ENCODE results near the gene SSH2. TPM values are rescaled to one million over a fixed set of nuclear protein-coding genes. Genes with fewer than 3 reads are reported as not detected.

Gene SSH2
- total and polyA plus RNA-seq, 4 donors: 7.5 to 14.1 (median 11.2) TPM

DNA sequence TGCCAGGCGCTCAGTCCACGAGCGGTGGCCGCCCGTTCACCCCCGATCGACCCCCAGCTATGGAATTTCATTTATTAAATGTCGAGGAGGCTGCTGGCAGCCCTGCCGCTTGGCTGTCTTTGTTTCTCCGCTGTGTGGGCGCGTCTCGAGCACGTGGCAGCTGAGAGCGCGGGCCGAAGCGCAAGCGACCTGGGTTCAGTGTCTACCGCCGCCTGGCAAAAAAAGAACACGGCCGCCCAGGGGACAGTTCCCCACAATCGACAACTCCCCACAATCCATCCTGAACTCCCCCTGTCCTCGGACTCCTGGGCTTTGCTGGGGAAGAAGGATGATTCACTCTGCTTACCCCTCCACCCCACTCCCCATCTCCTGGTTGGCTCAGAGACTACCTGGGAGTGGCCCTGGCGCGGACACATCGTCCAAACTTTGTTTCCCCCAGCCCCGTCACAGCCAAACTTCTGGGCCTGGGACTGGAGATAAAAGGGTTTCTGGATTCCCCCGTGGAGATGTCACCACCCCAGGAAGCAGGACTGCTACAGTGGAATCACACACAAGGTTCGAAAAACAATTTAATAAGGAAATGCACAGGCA is 338.8 kb downstream of the SSH2 start:
- Histone ChIP-seq H3K27ac (ENCODE audit: low read depth in 1 of 2, low read length in 2 of 2) (no peak overlapping the region), H3K36me3 (ENCODE audit: control insufficient read depth in 4 of 4, insufficient read depth in 3 of 4, low read depth in 1 of 4, low read length in 3 of 4) (no peaks in the 10 kb centered on the region), H3K9me3 (ENCODE audit: control insufficient read depth in 4 of 4, low read length in 3 of 4) (no peaks in the 10 kb centered on the region), H3K9ac (ENCODE audit: low read depth in 1 of 2, low read length in 2 of 2) (no peak overlapping the region), H3K27me3 (ENCODE audit: control insufficient read depth in 4 of 4, insufficient read depth in 4 of 4, low read length in 3 of 4) (no peaks in the 10 kb centered on the region), H3K4me3 (ENCODE audit: low read depth in 1 of 3, low read length in 3 of 3) (peak overlapping the region in 1 of 3 donors; percentile 9), H3K4me1 (ENCODE audit: control insufficient read depth in 4 of 4, insufficient read depth in 4 of 4, low read length in 3 of 4) (peaks cover 6 to 61% (median 44%) of the 10 kb centered on the region in 4 donors)
- no peak for TF ChIP-seq RAD21 (IDR thresholded peaks at IDR 0.05)
- TF ChIP-seq, protein P1, sequence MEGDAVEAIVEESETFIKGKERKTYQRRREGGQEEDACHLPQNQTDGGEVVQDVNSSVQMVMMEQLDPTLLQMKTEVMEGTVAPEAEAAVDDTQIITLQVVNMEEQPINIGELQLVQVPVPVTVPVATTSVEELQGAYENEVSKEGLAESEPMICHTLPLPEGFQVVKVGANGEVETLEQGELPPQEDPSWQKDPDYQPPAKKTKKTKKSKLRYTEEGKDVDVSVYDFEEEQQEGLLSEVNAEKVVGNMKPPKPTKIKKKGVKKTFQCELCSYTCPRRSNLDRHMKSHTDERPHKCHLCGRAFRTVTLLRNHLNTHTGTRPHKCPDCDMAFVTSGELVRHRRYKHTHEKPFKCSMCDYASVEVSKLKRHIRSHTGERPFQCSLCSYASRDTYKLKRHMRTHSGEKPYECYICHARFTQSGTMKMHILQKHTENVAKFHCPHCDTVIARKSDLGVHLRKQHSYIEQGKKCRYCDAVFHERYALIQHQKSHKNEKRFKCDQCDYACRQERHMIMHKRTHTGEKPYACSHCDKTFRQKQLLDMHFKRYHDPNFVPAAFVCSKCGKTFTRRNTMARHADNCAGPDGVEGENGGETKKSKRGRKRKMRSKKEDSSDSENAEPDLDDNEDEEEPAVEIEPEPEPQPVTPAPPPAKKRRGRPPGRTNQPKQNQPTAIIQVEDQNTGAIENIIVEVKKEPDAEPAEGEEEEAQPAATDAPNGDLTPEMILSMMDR (IDR thresholded peaks at IDR 0.05; ENCODE audit: low read depth, low read length, missing input control): no peak
- TF ChIP-seq, protein P2, sequence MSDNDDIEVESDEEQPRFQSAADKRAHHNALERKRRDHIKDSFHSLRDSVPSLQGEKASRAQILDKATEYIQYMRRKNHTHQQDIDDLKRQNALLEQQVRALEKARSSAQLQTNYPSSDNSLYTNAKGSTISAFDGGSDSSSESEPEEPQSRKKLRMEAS (IDR thresholded peaks at IDR 0.05): no peak
- TF ChIP-seq, protein P3, sequence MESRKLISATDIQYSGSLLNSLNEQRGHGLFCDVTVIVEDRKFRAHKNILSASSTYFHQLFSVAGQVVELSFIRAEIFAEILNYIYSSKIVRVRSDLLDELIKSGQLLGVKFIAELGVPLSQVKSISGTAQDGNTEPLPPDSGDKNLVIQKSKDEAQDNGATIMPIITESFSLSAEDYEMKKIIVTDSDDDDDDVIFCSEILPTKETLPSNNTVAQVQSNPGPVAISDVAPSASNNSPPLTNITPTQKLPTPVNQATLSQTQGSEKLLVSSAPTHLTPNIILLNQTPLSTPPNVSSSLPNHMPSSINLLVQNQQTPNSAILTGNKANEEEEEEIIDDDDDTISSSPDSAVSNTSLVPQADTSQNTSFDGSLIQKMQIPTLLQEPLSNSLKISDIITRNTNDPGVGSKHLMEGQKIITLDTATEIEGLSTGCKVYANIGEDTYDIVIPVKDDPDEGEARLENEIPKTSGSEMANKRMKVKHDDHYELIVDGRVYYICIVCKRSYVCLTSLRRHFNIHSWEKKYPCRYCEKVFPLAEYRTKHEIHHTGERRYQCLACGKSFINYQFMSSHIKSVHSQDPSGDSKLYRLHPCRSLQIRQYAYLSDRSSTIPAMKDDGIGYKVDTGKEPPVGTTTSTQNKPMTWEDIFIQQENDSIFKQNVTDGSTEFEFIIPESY (IDR thresholded peaks at IDR 0.05): no peak
- TF ChIP-seq YY1 (IDR thresholded peaks at IDR 0.05): no peak
- TF ChIP-seq HNF4G (IDR thresholded peaks at IDR 0.05): no peak
- no peak for TF ChIP-seq GABPA (IDR thresholded peaks at IDR 0.05 in 1 of 2, conservative IDR thresholded peaks at IDR 0.05 in 1 of 2)
- TF ChIP-seq HNF4A (conservative IDR thresholded peaks at IDR 0.05): no peak
- no peak for TF ChIP-seq NR2F2 (IDR thresholded peaks at IDR 0.05)
- TF ChIP-seq, protein P4, sequence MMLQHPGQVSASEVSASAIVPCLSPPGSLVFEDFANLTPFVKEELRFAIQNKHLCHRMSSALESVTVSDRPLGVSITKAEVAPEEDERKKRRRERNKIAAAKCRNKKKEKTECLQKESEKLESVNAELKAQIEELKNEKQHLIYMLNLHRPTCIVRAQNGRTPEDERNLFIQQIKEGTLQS (IDR thresholded peaks at IDR 0.05): no peak
- no peak for TF ChIP-seq RXRA (IDR thresholded peaks at IDR 0.05)
- DNase-seq (ENCODE audit: low spot score): no peak
- WGBS: 16% methylated on average over 31 of the region's 31 CpGs

DNA sequence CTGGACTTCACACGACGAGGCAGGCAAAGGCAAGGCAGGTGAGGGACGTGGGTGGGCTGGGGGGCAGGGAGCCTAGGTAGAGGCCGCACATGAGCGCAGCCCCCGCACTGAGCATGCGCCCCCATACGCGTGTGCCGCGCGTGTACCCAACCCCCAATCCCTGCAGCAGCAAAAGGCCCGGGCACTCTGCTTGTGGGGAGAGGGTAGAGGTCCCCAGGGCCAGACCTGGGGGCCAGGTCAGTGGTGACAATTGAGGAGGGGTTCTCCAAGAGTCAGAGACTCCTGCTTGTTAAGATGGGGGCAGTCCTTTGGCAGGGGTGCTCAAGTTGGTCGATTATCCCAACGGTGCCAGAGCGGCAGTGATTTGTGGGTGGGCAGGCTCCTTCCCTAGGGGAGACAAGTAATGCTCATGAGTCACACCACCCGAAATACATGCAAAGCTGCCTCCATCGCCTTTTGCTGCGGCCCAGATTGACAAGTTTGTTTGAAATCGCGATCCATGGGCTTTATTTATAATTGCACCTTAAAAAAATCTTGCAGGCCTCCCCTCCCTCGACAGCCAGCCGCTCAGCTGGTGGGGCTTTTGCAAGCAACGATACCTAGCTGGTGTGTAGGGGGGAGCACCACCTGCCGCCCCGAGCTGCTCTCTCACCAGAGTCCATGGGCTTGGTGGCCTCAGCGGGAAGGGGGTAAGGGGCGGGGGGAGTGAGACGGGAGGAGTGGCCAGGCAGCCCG is 339.4 kb downstream of the SSH2 start:
- TF ChIP-seq, protein P3 (IDR thresholded peaks at IDR 0.05): no peak
- no peak for TF ChIP-seq RXRA (IDR thresholded peaks at IDR 0.05)
- no peak for TF ChIP-seq HNF4A (conservative IDR thresholded peaks at IDR 0.05)
- no peak for TF ChIP-seq SP1 (IDR thresholded peaks at IDR 0.05)
- TF ChIP-seq GABPA (IDR thresholded peaks at IDR 0.05 in 1 of 2, conservative IDR thresholded peaks at IDR 0.05 in 1 of 2): no peak
- TF ChIP-seq FOXA1 (IDR thresholded peaks at IDR 0.05): no peak
- TF ChIP-seq HNF4G (IDR thresholded peaks at IDR 0.05): no peak
- no peak for TF ChIP-seq YY1 (IDR thresholded peaks at IDR 0.05)
- H3K4me1 ChIP-seq (ENCODE audit: control insufficient read depth in 4 of 4, insufficient read depth in 4 of 4, low read length in 3 of 4): peaks cover 6 to 61% (median 44%) of the 10 kb centered on the region in 4 donors
- H3K4me3 ChIP-seq (ENCODE audit: low read depth in 1 of 3, low read length in 3 of 3): no peak overlapping the region
- no peaks in the 10 kb centered on the region for H3K9me3 ChIP-seq (ENCODE audit: control insufficient read depth in 4 of 4, low read length in 3 of 4)
- H3K27me3 ChIP-seq (ENCODE audit: control insufficient read depth in 4 of 4, insufficient read depth in 4 of 4, low read length in 3 of 4): no peaks in the 10 kb centered on the region
- no peak overlapping the region for H3K27ac ChIP-seq (ENCODE audit: low read depth in 1 of 2, low read length in 2 of 2)
- WGBS: 69% methylated on average over 30 of the region's 30 CpGs
- DNase-seq (ENCODE audit: low spot score): no peak
- H3K36me3 ChIP-seq (ENCODE audit: control insufficient read depth in 4 of 4, insufficient read depth in 3 of 4, low read depth in 1 of 4, low read length in 3 of 4): no peaks in the 10 kb centered on the region
- no peak overlapping the region for H3K9ac ChIP-seq (ENCODE audit: low read depth in 1 of 2, low read length in 2 of 2)
